Limb (tissue), 2 donors: ENCODE results near the gene GALNTL6.

Experiments
- DNase-seq, 2 donors: peaks; one replicate each; pipeline ENCODE4 v3.0.0-alpha.2; 2016; ENCODE audit errors: extremely low spot score in 2 of 2

The GALNTL6 gene

GRCh38 chr4:171993247-171993646, 180.0 kb downstream of the GALNTL6 start:
- DNase-seq: no peak

GRCh38 chr4:172007889-172008288, 194.7 kb downstream of the GALNTL6 start:
- DNase-seq: no peak

- DNase-seq: no peak
These were observed 196.4 kb downstream of the GALNTL6 start for GRCh38 chr4:172009446-172010230.

DNA sequence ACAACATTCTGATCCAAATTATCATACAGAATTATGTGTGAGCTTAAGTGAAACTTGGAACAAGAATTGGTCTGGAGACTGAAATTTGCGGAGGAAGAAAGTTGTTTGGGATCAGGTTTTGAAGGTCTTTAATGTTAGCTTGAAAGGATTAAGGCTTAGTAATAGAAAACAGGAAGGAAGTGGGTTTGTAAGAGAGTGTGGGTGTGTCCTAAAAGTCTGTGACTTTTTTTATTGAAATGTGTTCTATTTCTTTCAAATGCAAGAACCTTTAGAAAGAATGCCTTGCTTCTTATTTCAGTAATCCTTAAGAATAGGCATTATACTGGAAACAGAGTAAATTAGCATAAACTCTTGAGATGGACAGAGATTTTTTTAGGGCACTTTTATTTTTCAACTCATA, 198.0 kb downstream of the GALNTL6 start:
- DNase-seq: no peak

- DNase-seq: no peak
These were observed 205.2 kb downstream of the GALNTL6 start for GRCh38 chr4:172018358-172018757.

DNA sequence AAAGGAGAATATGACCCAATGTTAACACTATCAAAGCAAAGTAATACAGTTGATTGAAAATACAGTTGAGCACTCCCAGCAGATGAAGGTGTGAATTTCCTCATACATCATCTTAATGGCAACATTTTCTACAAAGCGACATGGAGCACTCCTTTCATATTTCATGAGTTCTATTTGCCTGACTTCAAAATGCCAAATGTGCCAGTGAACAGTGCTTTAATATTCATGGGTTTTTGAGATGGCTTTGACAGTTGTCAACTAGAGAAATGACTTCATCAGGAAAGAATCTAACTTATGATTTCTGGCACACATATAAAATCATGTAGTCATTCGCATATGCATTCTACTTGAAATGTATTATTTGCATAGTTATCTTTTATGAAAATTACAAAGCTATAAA, 222.4 kb downstream of the GALNTL6 start:
- DNase-seq: no peak

DNA sequence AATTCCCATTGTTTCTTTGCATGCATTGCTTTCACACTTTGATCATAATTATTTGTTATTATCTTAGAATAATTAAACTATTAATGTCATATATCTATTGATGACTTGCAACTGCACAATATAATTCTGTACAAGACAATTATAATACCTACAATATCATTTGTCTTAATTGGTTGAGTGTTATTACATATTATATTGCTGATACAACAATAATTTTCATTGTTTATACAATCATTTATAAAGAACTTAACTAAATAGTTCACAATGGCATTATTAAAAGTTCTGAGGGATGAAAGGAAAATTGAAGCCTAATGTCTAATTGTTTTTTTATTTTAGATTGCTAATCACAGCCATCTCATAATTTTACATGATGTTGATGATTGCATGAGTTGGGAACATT, 227.6 kb downstream of the GALNTL6 start:
- DNase-seq: no peak

DNA sequence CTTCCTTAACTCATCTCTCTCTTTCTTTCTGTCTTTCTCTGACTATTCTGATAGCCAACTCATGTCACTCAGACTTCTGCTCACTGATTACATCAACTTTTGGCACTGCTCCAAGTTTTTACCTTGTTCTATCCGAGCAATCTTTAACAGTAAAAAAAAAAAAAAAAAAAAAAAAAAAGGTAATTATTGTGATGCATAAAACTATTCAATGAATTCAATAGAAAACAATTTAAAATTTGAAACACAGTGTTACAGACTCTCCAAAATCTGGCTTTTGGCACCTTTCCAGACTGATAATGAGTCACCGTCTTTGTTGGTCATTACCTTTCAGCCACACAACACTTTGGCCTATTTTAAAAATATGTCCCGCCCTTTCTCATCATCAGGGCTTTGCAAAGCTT, 229.5 kb downstream of the GALNTL6 start:
- DNase-seq: no peak

DNA sequence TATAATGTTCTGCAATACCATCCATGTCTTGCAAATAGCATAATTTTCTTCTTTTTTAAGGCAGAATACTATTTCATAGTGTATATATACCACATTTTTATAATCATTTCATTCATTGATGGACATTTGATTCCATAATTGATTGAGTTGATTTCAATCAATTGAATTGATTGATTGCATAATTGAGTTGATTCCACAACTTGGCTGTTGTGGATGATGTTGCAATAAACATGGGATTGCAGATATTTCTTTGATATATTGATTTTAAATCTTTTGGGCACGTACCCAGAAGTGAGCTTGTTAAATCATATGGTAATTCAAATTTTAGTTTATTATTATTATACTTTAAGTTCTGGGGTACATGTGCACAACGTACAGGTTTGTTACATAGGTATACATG, 232.8 kb downstream of the GALNTL6 start:
- DNase-seq: no peak

DNA sequence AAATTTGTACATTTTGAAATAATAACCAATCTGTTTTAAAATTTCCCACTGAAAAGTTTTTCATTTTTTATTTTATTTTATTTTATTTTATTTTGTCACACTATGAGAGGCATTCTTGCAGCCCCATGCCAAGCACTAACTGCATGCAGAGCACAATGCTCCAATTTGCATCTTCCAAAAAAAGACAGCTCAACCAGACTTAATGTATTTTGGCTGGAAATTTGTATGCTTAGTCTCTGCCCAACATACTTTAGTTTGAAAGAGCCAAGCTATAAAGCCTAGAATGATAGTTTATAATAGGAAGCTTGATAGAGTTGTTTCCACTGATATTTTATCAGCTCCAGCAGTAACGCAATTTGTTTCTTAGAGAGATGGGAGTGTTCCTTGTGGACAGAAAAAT, 235.5 kb downstream of the GALNTL6 start:
- DNase-seq: no peak

DNA sequence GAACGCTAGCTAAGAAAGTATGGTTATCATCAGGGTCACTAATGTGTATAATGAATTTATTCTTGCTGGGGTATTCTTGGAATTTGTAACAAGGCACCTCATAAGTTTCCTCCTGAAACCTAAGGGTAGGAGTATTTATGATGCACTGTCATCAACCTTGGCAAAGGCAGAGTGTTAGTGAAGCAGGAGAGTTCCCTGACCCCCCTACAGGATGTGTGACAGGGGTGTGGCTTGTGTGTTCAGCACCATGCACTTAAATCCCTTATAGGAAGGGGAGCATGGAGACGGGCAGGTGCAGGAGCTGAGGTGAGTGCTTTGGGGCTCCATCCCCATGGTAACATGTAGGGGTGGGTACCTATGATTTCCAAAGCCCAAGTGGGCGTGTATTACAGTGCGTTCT, 237.7 kb downstream of the GALNTL6 start:
- no peak for DNase-seq

- DNase-seq: no peak
These were observed 241.8 kb downstream of the GALNTL6 start for GRCh38 chr4:172055046-172055445.

GRCh38 chr4:172055498-172055897, 242.3 kb downstream of the GALNTL6 start:
- no peak for DNase-seq

DNA sequence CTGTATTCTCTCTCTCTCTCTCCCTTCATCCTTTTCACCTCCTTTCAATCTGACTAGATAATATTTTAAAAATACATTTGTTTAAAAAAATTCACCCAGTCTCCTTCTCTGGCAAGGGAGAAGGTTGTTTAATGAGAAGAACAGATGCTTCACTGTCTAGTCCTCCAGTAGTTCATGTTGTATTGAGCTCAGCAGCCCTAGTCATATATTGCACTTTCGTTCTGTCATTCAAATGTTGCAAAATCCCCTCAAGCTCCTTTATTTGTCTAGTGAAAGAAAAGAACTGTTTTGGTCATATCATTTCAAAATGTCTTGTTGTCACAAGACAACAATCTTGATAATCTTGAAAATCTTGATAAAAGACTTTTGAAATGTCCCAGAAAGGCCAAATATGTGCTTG, 248.0 kb downstream of the GALNTL6 start:
- no peak for DNase-seq

DNA sequence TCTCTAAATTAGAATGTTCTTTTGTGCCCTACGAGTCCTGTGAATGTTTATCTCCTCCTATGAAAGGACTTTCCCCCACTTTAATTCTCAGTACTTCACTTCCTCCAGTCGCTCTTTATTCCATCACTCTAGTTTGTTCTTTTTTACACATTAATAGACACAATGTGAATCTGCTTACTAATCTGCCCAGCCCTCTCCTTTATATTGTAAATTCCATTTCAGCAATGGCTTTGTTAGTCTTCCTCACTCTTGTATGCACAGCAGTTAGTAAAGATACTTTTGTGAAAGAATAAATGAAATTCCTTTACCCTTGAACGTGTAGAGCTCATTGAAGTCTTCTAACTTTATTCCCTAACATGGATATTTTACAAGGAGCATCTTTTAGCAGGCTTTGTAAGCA, 255.3 kb downstream of the GALNTL6 start:
- DNase-seq: no peak

GRCh38 chr4:172073590-172073989, 260.4 kb downstream of the GALNTL6 start:
- DNase-seq: no peak

DNA sequence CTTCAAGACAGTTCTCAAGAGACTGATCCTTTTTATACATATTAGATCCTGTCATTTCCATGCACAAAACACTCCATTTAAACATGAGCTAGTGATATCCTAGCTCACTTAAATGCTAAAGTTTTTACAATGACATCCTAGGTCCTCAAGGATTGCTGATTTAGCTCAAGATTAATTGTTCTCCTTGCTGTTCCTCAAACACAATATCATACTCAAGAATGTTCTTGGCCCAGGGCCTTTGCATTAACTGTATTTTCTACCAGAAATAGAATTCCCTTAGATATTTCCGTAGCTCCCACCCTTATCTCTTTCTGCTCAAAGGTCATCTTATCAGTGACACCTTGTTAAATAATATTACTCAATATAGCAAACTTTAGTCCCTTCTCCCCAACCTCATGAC, 270.1 kb downstream of the GALNTL6 start:
- DNase-seq: no peak

- DNase-seq: no peak
These were observed 275.4 kb downstream of the GALNTL6 start for GRCh38 chr4:172088556-172088955.

- DNase-seq: no peak
These were observed 282.0 kb downstream of the GALNTL6 start for GRCh38 chr4:172095161-172095560.

GRCh38 chr4:172096786-172097185, 283.6 kb downstream of the GALNTL6 start:
- DNase-seq: no peak

DNA sequence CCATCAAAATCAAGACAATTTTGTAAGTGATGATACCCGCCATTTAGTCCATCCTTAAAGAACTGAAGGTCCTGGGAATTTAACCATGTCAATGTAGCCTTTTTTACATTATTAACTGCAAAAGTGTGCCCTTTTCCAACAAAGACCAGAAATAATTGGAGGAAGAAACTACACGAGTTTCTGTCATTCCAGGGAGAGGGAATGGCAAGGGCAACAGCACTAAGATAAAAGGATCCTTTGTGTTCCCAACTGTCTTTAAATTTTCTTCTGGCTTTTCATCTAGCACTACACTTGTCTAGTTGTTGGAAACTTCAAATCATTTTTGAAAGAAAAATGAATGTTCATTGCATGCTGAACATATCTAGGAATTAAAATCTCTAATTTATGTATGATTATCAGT, 286.2 kb downstream of the GALNTL6 start:
- DNase-seq: no peak

DNA sequence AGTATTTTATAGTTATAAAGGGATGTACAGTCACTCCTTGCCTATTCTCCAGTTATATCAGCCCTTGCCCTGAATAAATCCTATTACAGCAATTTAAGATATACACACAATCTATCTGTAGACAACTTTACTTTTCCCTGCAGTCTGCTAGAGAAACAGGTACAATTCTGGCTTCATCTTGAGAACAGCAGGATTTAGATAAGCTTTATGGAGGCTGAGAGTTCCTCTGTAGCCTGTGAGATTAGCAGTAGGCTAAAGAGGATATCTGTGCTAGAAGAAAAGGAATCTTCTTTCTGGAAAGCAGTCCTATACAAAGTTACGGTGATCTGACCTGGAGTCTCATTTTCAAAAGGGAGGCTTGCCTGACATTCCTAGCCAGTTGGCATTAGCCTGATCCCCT, 290.3 kb downstream of the GALNTL6 start:
- DNase-seq: no peak

GRCh38 chr4:172104539-172104938, 291.3 kb downstream of the GALNTL6 start:
- DNase-seq: no peak

DNA sequence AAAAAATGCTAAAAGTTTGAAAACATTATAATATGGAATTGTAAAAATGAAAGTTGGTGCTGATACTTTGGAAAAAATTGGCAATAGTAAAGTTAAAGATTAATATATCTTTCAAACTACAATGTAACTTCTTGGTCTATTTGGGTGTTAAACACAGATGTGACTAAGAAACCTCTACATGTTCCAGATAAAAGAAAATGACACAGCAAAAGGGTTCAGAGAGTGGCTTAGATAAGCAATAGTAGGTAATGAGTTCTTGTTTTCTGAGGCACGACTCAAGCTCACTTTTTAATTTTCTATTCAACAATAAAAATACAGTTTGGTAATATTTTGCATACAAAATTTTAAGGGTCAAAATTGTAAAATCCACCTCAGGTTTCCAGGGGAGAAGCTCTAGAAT, 292.7 kb downstream of the GALNTL6 start:
- no peak for DNase-seq
